WTC11 (cell line): ENCODE results near the gene STXBP5.

Source experiments
- CTCF ChIP-seq: fragments of 200-600 bp; IDR thresholded peaks from 2 replicates; pipeline ENCODE4 v1.8.0; 2022; ENCODE audit warnings: antibody characterized with exemption
- IRF2 ChIP-seq: sonication (generic); formaldehyde crosslinking; IDR thresholded peaks from 2 replicates; pipeline ENCODE4 v1.8.0; 2022; ENCODE audit warnings: low read depth, missing genetic modification reagents, borderline replicate concordance
- JUN ChIP-seq: sonication (generic); formaldehyde crosslinking; IDR thresholded peaks from 2 replicates; pipeline ENCODE4 v1.8.0; 2023; ENCODE audit warnings: mild to moderate bottlenecking, missing genetic modification reagents
- SMAD4 ChIP-seq: sonication (generic); formaldehyde crosslinking; IDR thresholded peaks from 2 replicates; pipeline ENCODE4 v1.8.0; 2022; ENCODE audit warnings: mild to moderate bottlenecking, missing genetic modification reagents
- TP53 ChIP-seq: sonication (generic); formaldehyde crosslinking; IDR thresholded peaks from 2 replicates; pipeline ENCODE4 v1.8.1; 2023; ENCODE audit warnings: mild to moderate bottlenecking, missing genetic modification reagents

DNA sequence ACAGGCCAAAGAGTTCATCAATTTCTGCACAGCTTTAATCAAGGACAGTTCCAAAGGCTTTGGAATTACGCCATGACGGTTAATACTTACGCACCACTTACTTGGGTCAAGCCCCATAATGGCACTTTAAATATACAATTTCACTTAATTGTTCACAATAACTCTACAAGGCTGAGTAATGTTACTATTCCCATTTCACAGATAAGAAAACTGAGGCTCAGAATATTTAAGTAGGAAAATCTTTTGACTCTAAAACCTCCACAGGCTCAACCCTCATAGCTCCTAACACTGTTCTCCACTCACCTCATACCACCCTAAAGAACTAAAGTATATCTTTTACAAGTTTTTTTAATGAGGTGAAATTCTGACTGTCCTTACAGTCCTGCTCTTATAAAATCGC, 212.4 kb downstream of the STXBP5 start:
- TF ChIP-seq CTCF (no peak), IRF2 (CRISPR knock-in tag) (no peak), SMAD4 (no peak), TP53 (CRISPR knock-in tag) (no peak), JUN (CRISPR knock-in tag) (no peak)
